ENCODE results near the gene CLN6. TPM values are rescaled to one million over a fixed set of nuclear protein-coding genes. Genes with fewer than 3 reads are reported as not detected.

CLN6 gene
- total RNA-seq, 1 experiment from 2014 or later: 71.9 TPM

- H3K9ac ChIP-seq (ENCODE audit: extremely low read depth, insufficient read length, low read length): no peak overlapping the region
- Mint-ChIP-seq H3K36me3 (ENCODE audit: insufficient read depth in 1 of 3, low read depth in 3 of 3) (peaks cover 0 to 13% (median 4%) of the 10 kb centered on the region in 3 experiments; a peak in 5 of 7 replicates), H3K9me3 (no peaks in the 10 kb centered on the region), H3K27ac (peak overlapping the region; percentile 26 to 87 (median 28); a peak in 5 of 7 replicates), H3K4me1 (peaks cover 32 to 48% of the 10 kb centered on the region in 2 experiments), H3K27me3 (ENCODE audit: low read depth) (no peaks in the 10 kb centered on the region; the same call in none of the 2 replicates), H3K4me3 (no peak overlapping the region; a peak in 1 of 5 replicates)
- H2AK5ac ChIP-seq (ENCODE audit: insufficient read length, low read length): no peak overlapping the region
- H3K4me2 ChIP-seq (ENCODE audit: insufficient read depth, insufficient read length, low read length): no peak overlapping the region
- no peak overlapping the region for H2BK5ac ChIP-seq (ENCODE audit: insufficient read length, low read length)
- H3K23me2 ChIP-seq (ENCODE audit: insufficient read length, low read depth, low read length, poor library complexity, severe bottlenecking): no peaks in the 10 kb centered on the region
- no peak overlapping the region for H3K56ac ChIP-seq (ENCODE audit: insufficient read length, low read depth, low read length)
- no peaks in the 10 kb centered on the region for H3K9me3 ChIP-seq (ENCODE audit: control insufficient read depth, low read depth, low read length)
- H3K79me2 ChIP-seq (ENCODE audit: insufficient read depth, low read length): no peaks in the 10 kb centered on the region
- H3K4me1 ChIP-seq (ENCODE audit: insufficient read depth, low read length): peaks cover 6% of the 10 kb centered on the region
- no peak overlapping the region for H4K5ac ChIP-seq (ENCODE audit: insufficient read length, low read depth, low read length)
- no peak overlapping the region for H2BK15ac ChIP-seq (ENCODE audit: low read depth, low read length)
- no peaks in the 10 kb centered on the region for H4K20me1 ChIP-seq (ENCODE audit: control insufficient read depth, insufficient read depth, insufficient read length)
- no peak overlapping the region for H4K91ac ChIP-seq (ENCODE audit: insufficient read length, low read depth, low read length)
- no peaks in the 10 kb centered on the region for H3K79me1 ChIP-seq (ENCODE audit: insufficient read depth, low read depth, low read length, poor library complexity, severe bottlenecking)
- H2BK120ac ChIP-seq (ENCODE audit: low read depth, low read length, poor library complexity, severe bottlenecking): no peak overlapping the region
- DNase-seq: no peak
- H3K4ac ChIP-seq (ENCODE audit: low read depth, low read length): no peak overlapping the region
- WGBS (ENCODE audit: extremely low coverage, insufficient read length, low lambda C conversion rate): no CpG with 5 or more reads among the region's 7 CpGs
- H2BK12ac ChIP-seq (ENCODE audit: insufficient read length, low read depth, low read length): no peak overlapping the region
- no peak overlapping the region for H4K8ac ChIP-seq (replicated peaks; ENCODE audit: insufficient read length, low read depth, low read length)
- no peak overlapping the region for H3T11ph ChIP-seq (ENCODE audit: low read length)
- no peak overlapping the region for H3K23ac ChIP-seq (ENCODE audit: insufficient read length, low read depth, low read length)
- H3K27ac ChIP-seq (ENCODE audit: insufficient read length, low read depth, low read length): no peak overlapping the region
- no peak overlapping the region; the same call in 1 of the 2 replicates for H3K14ac ChIP-seq (ENCODE audit: insufficient read depth, low read length)
- no peak for TF ChIP-seq CTCF (conservative IDR thresholded peaks at IDR 0.05)
- H2BK20ac ChIP-seq (ENCODE audit: low read depth, low read length, poor library complexity, severe bottlenecking): no peak overlapping the region
- no peak overlapping the region for H2AFZ ChIP-seq (ENCODE audit: low read length)
- no peak overlapping the region for H3K18ac ChIP-seq (ENCODE audit: insufficient read length, low read depth, low read length)
- no peaks in the 10 kb centered on the region for H3K27me3 ChIP-seq (ENCODE audit: insufficient read depth, low read length)
These were observed 28.2 kb downstream of the CLN6 start for GRCh38 chr15:68201153-68201878.

Data from H9 (cell line).